H1 (cell line): ENCODE results near the gene PPARA. TPM values are rescaled to one million over a fixed set of nuclear protein-coding genes. Genes with fewer than 3 reads are reported as not detected.

Experiments used
- CTCF ChIA-PET: fragments of 300-600 bp; sonication (Branson Sonifier 250); formaldehyde crosslinking; loops from one replicate; lab custom pipeline; 2021; ENCODE audit not compliant: partially characterized antibody; lab: Charles Lee
- POLR2A ChIA-PET: fragments of 300-600 bp; sonication (Branson Sonifier 250); formaldehyde crosslinking; loops from one replicate; lab custom pipeline; 2021; ENCODE audit warnings: inconsistent platforms; ENCODE audit not compliant: partially characterized antibody; lab: Charles Lee
- DNase-seq, 2 experiments: peaks; one replicate each; pipeline versions ENCODE4 v3.0.0 to v3.0.0-alpha.2; 2010 to 2022; ENCODE audit warnings: low spot score in 2 of 2, low read depth in 1 of 2, mixed read lengths in 1 of 2
- FAIRE-seq: peaks from 2 replicates; lab custom pipeline; 2011; peaks lifted over from hg19 to GRCh38; lab: Jason Lieb, UNC
- H2AFZ ChIP-seq: 2 replicates; pipeline ENCODE4 v1.8.1; 2012; ENCODE audit warnings: low read length, inconsistent platforms
- H2AK5ac ChIP-seq: 2 replicates; pipeline ENCODE4 v1.6.1; 2013; ENCODE audit warnings: low read depth, low read length
- H2BK120ac ChIP-seq: replicated peaks from 2 replicates; pipeline ENCODE3; 2013; ENCODE audit warnings: low read depth, low read length, inconsistent platforms
- H2BK12ac ChIP-seq: 2 replicates; pipeline ENCODE4 v1.6.1; 2013; ENCODE audit warnings: low read depth, low read length
- H2BK15ac ChIP-seq: 2 replicates; pipeline ENCODE4 v1.6.1; 2013; ENCODE audit warnings: low read length
- H2BK20ac ChIP-seq: 2 replicates; pipeline ENCODE4 v1.6.1; 2013; ENCODE audit warnings: low read length
- H2BK5ac ChIP-seq: 2 replicates; pipeline ENCODE4 v1.6.1; 2013; ENCODE audit warnings: low read depth, low read length
- H3K14ac ChIP-seq: 2 replicates; pipeline ENCODE4 v1.6.1; 2013; ENCODE audit warnings: inconsistent platforms; ENCODE audit not compliant: insufficient read length
- H3K18ac ChIP-seq: 2 replicates; pipeline ENCODE4 v1.6.1; 2013; ENCODE audit warnings: low read length; ENCODE audit errors: extremely low read depth
- H3K23ac ChIP-seq: 2 replicates; pipeline ENCODE4 v1.6.1; 2013; ENCODE audit warnings: inconsistent platforms; ENCODE audit not compliant: insufficient read length
- H3K23me2 ChIP-seq: 2 replicates; pipeline ENCODE4 v1.6.1; 2013; ENCODE audit warnings: low read depth, low read length
- H3K27ac ChIP-seq: 2 replicates; pipeline ENCODE4 v1.6.1; 2011; ENCODE audit warnings: low read depth, low read length, inconsistent platforms
- H3K27me3 ChIP-seq, 4 experiments: replicated peaks in 1 of 4; 1 replicate in 1 of 4; 2 replicates in 3 of 4; pipeline versions ENCODE4 v1.6.1 to v1.8.1; 2011 to 2013; ENCODE audit warnings: low read length in 3 of 4, mild to moderate bottlenecking in 3 of 4, inconsistent platforms in 2 of 4, mixed read lengths in 2 of 4, moderate library complexity in 1 of 4; ENCODE audit not compliant: control insufficient read depth in 3 of 4, insufficient read depth in 3 of 4; ENCODE audit errors: extremely low read depth in 1 of 4
- H3K36me3 ChIP-seq, 4 experiments: 2 replicates each; pipeline versions ENCODE4 v1.6.1 to v1.8.1; 2011 to 2013; ENCODE audit warnings: mild to moderate bottlenecking in 4 of 4, low read length in 3 of 4, moderate library complexity in 2 of 4, control low read depth in 1 of 4, inconsistent platforms in 1 of 4; ENCODE audit not compliant: insufficient read depth in 4 of 4, control insufficient read depth in 2 of 4
- H3K4ac ChIP-seq: replicated peaks from 2 replicates; pipeline ENCODE3; 2013; ENCODE audit warnings: low read length, low read depth, mixed read lengths, inconsistent platforms; ENCODE audit not compliant: insufficient read length
- H3K4me1 ChIP-seq, 4 experiments: replicated peaks in 1 of 4; 1 replicate in 1 of 4; 2 replicates in 3 of 4; pipeline versions ENCODE4 v1.6.1 to v1.8.1; 2011 to 2013; ENCODE audit warnings: low read length in 3 of 4, inconsistent platforms in 2 of 4, mixed read lengths in 1 of 4; ENCODE audit not compliant: insufficient read depth in 4 of 4, control insufficient read depth in 3 of 4
- H3K4me2 ChIP-seq, 2 experiments: 2 replicates each; pipeline versions ENCODE4 v1.6.1 to v1.8.1; 2011 to 2013; ENCODE audit warnings: low read depth in 2 of 2, low read length in 2 of 2, control low read depth in 1 of 2, inconsistent platforms in 1 of 2, mild to moderate bottlenecking in 1 of 2; ENCODE audit not compliant: insufficient read depth in 1 of 2
- H3K4me3 ChIP-seq, 4 experiments: fragments of 200-600, 300-600 bp in 1 of 4; sonication (generic), shearing (Covaris generic), sonication (Bioruptor Twin) in 1 of 4; 2 replicates each; pipeline versions ENCODE4 v1.5.1 to v1.8.1; 2011 to 2016; ENCODE audit warnings: low read length in 4 of 4, low read depth in 3 of 4, control low read depth in 2 of 4, inconsistent platforms in 2 of 4, mild to moderate bottlenecking in 2 of 4, mixed read lengths in 1 of 4, moderate library complexity in 1 of 4; ENCODE audit not compliant: insufficient read depth in 2 of 4; ENCODE audit errors: extremely low read depth in 1 of 4
- H3K56ac ChIP-seq: replicated peaks from 2 replicates; pipeline ENCODE3; 2013; ENCODE audit warnings: low read depth, mild to moderate bottlenecking, mixed read lengths, low read length, inconsistent platforms; ENCODE audit not compliant: insufficient read length
- H3K79me1 ChIP-seq: 2 replicates; pipeline ENCODE4 v1.6.1; 2013; ENCODE audit warnings: low read depth, low read length, control low read depth
- H3K79me2 ChIP-seq, 2 experiments: 2 replicates each; pipeline versions ENCODE4 v1.6.1 to v1.8.1; 2012 to 2013; ENCODE audit warnings: low read length in 2 of 2, mild to moderate bottlenecking in 2 of 2, inconsistent platforms in 1 of 2; ENCODE audit not compliant: insufficient read depth in 2 of 2, control insufficient read depth in 1 of 2
- H3K9ac ChIP-seq, 4 experiments: replicated peaks in 1 of 4; 1 replicate in 1 of 4; 2 replicates in 3 of 4; pipeline versions ENCODE4 v1.6.1 to v1.8.1; 2011 to 2013; ENCODE audit warnings: low read depth in 3 of 4, low read length in 3 of 4, control low read depth in 2 of 4, mild to moderate bottlenecking in 2 of 4, moderate library complexity in 2 of 4, inconsistent platforms in 1 of 4; ENCODE audit errors: extremely low read depth in 1 of 4
- H3K9me3 ChIP-seq, 2 experiments: 2 replicates each; pipeline versions ENCODE4 v1.6.1 to v1.8.1; 2012 to 2013; ENCODE audit warnings: mild to moderate bottlenecking in 2 of 2, moderate library complexity in 2 of 2, control low read depth in 1 of 2, inconsistent platforms in 1 of 2, low read depth in 1 of 2, low read length in 1 of 2, mixed read lengths in 1 of 2; ENCODE audit not compliant: insufficient read depth in 2 of 2
- H4K20me1 ChIP-seq, 2 experiments: replicated peaks in 1 of 2; 2 replicates each; pipeline versions ENCODE3 to v1.8.1; 2011 to 2013; ENCODE audit warnings: inconsistent platforms in 2 of 2, low read length in 2 of 2, mild to moderate bottlenecking in 1 of 2; ENCODE audit not compliant: insufficient read depth in 2 of 2, control insufficient read depth in 1 of 2
- H4K5ac ChIP-seq: 2 replicates; pipeline ENCODE4 v1.6.1; 2013; ENCODE audit warnings: low read length, low read depth, mixed read lengths, inconsistent platforms; ENCODE audit not compliant: insufficient read length
- H4K8ac ChIP-seq: 2 replicates; pipeline ENCODE4 v1.8.0; 2013; ENCODE audit warnings: mild to moderate bottlenecking, moderate library complexity, low read length, inconsistent platforms; ENCODE audit not compliant: insufficient read depth; ENCODE audit errors: extremely low read depth
- H4K91ac ChIP-seq: replicated peaks from 2 replicates; pipeline ENCODE3; 2013; ENCODE audit warnings: low read length, mixed read lengths, inconsistent platforms; ENCODE audit not compliant: insufficient read length
- BRCA1 ChIP-seq: IDR thresholded peaks from 2 replicates; pipeline ENCODE4 v1.6.1; 2012; ENCODE audit warnings: low read depth, low read length, improper control_type of control experiment
- CEBPB ChIP-seq: IDR thresholded peaks from 2 replicates; pipeline ENCODE4 v1.6.1; 2012; ENCODE audit warnings: low read depth, low read length
- EZH2 ChIP-seq: fragments of 200-600 bp; sonication (generic); IDR thresholded peaks from 2 replicates; pipeline ENCODE4 v1.7.1; 2012; ENCODE audit warnings: low read depth, mild to moderate bottlenecking, moderate library complexity, low read length, inconsistent platforms; ENCODE audit not compliant: severe bottlenecking
- KDM4A ChIP-seq: IDR thresholded peaks from one replicate; pipeline ENCODE4 v1.7.1; 2012; ENCODE audit warnings: low read depth, mild to moderate bottlenecking, moderate library complexity, low read length, inconsistent platforms; ENCODE audit not compliant: severe bottlenecking
- NRF1 ChIP-seq: IDR thresholded peaks from 2 replicates; pipeline ENCODE4 v1.6.1; 2011; ENCODE audit warnings: mild to moderate bottlenecking, low read depth, low read length, improper control_type of control experiment
- RAD21 ChIP-seq, 2 experiments: IDR thresholded peaks in 1 of 2; conservative IDR thresholded peaks in 1 of 2; 2 replicates each; pipeline ENCODE4 v1.6.1; 2011; ENCODE audit warnings: low read depth in 2 of 2, low read length in 2 of 2, improper control_type of control experiment in 1 of 2, inconsistent platforms in 1 of 2, mild to moderate bottlenecking in 1 of 2, moderate library complexity in 1 of 2
- RFX5 ChIP-seq: IDR thresholded peaks from 2 replicates; pipeline ENCODE4 v1.6.1; 2011; ENCODE audit warnings: low read depth, low read length, improper control_type of control experiment, borderline replicate concordance
- SP4 ChIP-seq: IDR thresholded peaks from 2 replicates; pipeline ENCODE4 v1.6.1; 2012; ENCODE audit warnings: low read length, inconsistent platforms
- TAF7 ChIP-seq: optimal IDR thresholded peaks from 2 replicates; pipeline ENCODE3; 2011; ENCODE audit warnings: low read depth, mild to moderate bottlenecking, inconsistent platforms, low read length, moderate library complexity, borderline replicate concordance
- WGBS, 2 experiments: shearing (Covaris generic) in 1 of 2; methylation state at CpG; one replicate each; pipeline versions ENCODE4 v1.1.6 to v1.1.7; 2013 to 2015; ENCODE audit warnings: low lambda C conversion rate in 2 of 2, mixed read lengths in 2 of 2, inconsistent platforms in 1 of 2, low coverage in 1 of 2, missing lambda C conversion rate in 1 of 2; ENCODE audit not compliant: insufficient replicate concordance in 2 of 2, insufficient coverage in 1 of 2, insufficient read length in 1 of 2; ENCODE audit errors: extremely low coverage in 1 of 2, missing lambda C conversion rate in 1 of 2; 5-methylcytosine and 5-hydroxymethylcytosine counted together
- polyA plus RNA-seq, 7 experiments: library from polyadenylated mRNA; depleted of rRNA in 3 of 7; stranded (reverse) in 5 of 7; unstranded in 2 of 7; fragments of >200 nt in 5 of 7; fragments of 200-250 nt in 2 of 7; gene quantifications; 1 replicate in 5 of 7; 2 replicates in 1 of 7; 4 replicates in 1 of 7; pipeline versions ENCODE4 v1.2.1 to v1.2.3, GENCODE V29; 2011 to 2013; ENCODE audit warnings: missing spikeins in 2 of 7, mixed read lengths in 2 of 7
- total RNA-seq: library from RNA; stranded (reverse); fragmentation: NEBNext Ultra II Directional; extraction: Animal tissue kit (Norgen Biotek cat#: 25700); gene quantifications from 2 replicates; pipeline ENCODE4 v1.2.1, GENCODE V29; 2021

PPARA gene
- total and polyA plus RNA-seq, 2 of the 8 experiments (the other 6 are each of a cell fraction or from before 2014, with no cell fraction given): 3.1 to 8.2 TPM

DNA sequence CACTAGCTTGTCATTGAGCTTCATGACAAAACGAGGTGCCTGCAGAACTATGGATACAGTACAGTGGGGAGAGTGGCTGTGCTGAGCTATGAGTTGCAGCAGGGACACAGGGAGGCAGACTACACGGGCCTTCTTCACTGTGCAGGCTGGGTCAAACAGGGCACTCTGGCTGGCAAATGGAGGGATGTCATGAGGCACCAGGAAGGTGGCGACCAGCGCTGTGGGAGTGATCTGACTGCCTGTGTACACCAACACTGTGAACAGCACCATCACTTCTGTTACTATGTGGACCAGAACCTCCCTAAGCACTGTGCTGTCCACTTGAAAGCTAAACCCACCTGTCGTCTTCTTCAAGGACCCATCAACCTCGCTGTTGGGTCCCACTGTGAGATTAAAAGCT lies 109.7 kb downstream of the PPARA start:
- Histone ChIP-seq H3K36me3 (no peaks in the 10 kb centered on the region), H4K5ac (no peak overlapping the region), H3K9ac (no peak overlapping the region), H3K14ac (no peak overlapping the region), H3K79me1 (no peaks in the 10 kb centered on the region), H2BK120ac (no peak overlapping the region), H3K4me1 (no peaks in the 10 kb centered on the region), H3K27ac (no peak overlapping the region), H3K23me2 (no peaks in the 10 kb centered on the region; the same call in 1 of the 2 replicates), H3K79me2 (no peaks in the 10 kb centered on the region), H3K4ac (no peak overlapping the region), H3K9me3 (peaks cover 0 to 6% of the 10 kb centered on the region in 2 experiments; a peak in 2 of 4 replicates), H4K20me1 (no peaks in the 10 kb centered on the region), H3K18ac (no peak overlapping the region), H2BK20ac (no peak overlapping the region), H4K91ac (no peak overlapping the region), H2BK15ac (no peak overlapping the region), H2AK5ac (no peak overlapping the region), H3K27me3 (peaks cover 18 to 60% (median 34%) of the 10 kb centered on the region in 4 experiments), H3K56ac (no peak overlapping the region), H3K4me2 (no peak overlapping the region), H3K23ac (no peak overlapping the region), H2AFZ (no peak overlapping the region), H4K8ac (no peak overlapping the region), H2BK12ac (no peak overlapping the region), H3K4me3 (no peak overlapping the region), H2BK5ac (no peak overlapping the region)
- TF ChIP-seq RFX5: no peak
- no peak for TF ChIP-seq CEBPB
- TF ChIP-seq BRCA1: no peak
- TF ChIP-seq EZH2: no peak
- TF ChIP-seq SP4: no peak
- TF ChIP-seq NRF1: no peak
- TF ChIP-seq KDM4A: no peak
- no peak for TF ChIP-seq TAF7
- no peak for TF ChIP-seq RAD21 (IDR thresholded peaks at IDR 0.05 in 1 of 2, conservative IDR thresholded peaks at IDR 0.05 in 1 of 2; ENCODE audit: low read depth in 2 of 2, low read length in 2 of 2)
- FAIRE-seq (no peak), DNase-seq (no peak)
- POLR2A ChIA-PET: interaction anchor here (0.6 to 0.9 kb wide), 2 partner anchors 10 to 27 kb away, joined by 3 to 4 read pairs; partner anchors contain the start of gene CDPF1
- CTCF ChIA-PET: interaction anchor here (0.7 to 1.6 kb wide), 2 partner anchors 10 to 23 kb away, joined by 3 to 6 read pairs; partner anchors contain the start of gene CDPF1
- WGBS, 2 experiments: 85% methylated on average over 6 of the region's 6 CpGs; no CpG with 5 or more reads in 1 of the 2 experiments
